IMR-90 (cell line): ENCODE data around the gene PHEX. TPM values are rescaled to one million over a fixed set of nuclear protein-coding genes. Genes with fewer than 3 reads are reported as not detected.

Experiments used
- ATAC-seq: fragments of 200-7000 bp; cut with Tn5 transposase; 2 replicates; pipeline ENCODE4 v1.9.1; 2020; ENCODE audit warnings: low read depth, mild to moderate bottlenecking, moderate library complexity
- BruUV-seq: library from RNA; stranded (reverse); fragments of 400-500 nt; replicated peaks from 2 replicates; lab custom pipeline; 2021; lab: Mats Ljungman, UMichigan
- CTCF ChIA-PET: fragments of 300-600 bp; formaldehyde crosslinking; extraction: SDS; loops from one replicate; lab custom pipeline; 2021; ENCODE audit warnings: antibody characterized with exemption; lab: Yijun Ruan, JAX
- POLR2A ChIA-PET: fragments of 300-600 bp; sonication (Branson Sonifier 250); formaldehyde crosslinking; loops from one replicate; lab custom pipeline; 2022; ENCODE audit warnings: antibody characterized with exemption; ENCODE audit not compliant: unreplicated experiment; lab: Charles Lee
- DNase-seq: peaks from one replicate; pipeline ENCODE4 v3.0.0; 2013
- H2AFZ ChIP-seq: replicated peaks from 2 replicates; pipeline ENCODE3; 2013; ENCODE audit warnings: low read length, mild to moderate bottlenecking; ENCODE audit not compliant: poor library complexity
- H2AK5ac ChIP-seq: 2 replicates; pipeline ENCODE4 v1.6.1; 2013; ENCODE audit warnings: low read depth, low read length, inconsistent platforms
- H2AK9ac ChIP-seq: replicated peaks from 2 replicates; pipeline ENCODE3; 2013; ENCODE audit warnings: mild to moderate bottlenecking, low read depth, low read length, moderate library complexity; ENCODE audit not compliant: poor library complexity
- H2BK120ac ChIP-seq: 2 replicates; pipeline ENCODE4 v1.6.1; 2013; ENCODE audit warnings: low read depth, low read length, inconsistent platforms
- H2BK15ac ChIP-seq: 3 replicates; pipeline ENCODE4 v1.6.1; 2013; ENCODE audit warnings: low read depth, low read length, inconsistent platforms
- H2BK20ac ChIP-seq: 2 replicates; pipeline ENCODE4 v1.6.1; 2013; ENCODE audit warnings: low read depth, mild to moderate bottlenecking, inconsistent platforms, low read length, moderate library complexity
- H2BK5ac ChIP-seq: 2 replicates; pipeline ENCODE4 v1.6.1; 2013; ENCODE audit warnings: mild to moderate bottlenecking, low read depth, low read length, inconsistent platforms; ENCODE audit not compliant: poor library complexity, severe bottlenecking
- H3K14ac ChIP-seq: replicated peaks from 2 replicates; pipeline ENCODE4 v1.6.1; 2013; ENCODE audit warnings: low read depth, low read length, inconsistent platforms
- H3K18ac ChIP-seq: 2 replicates; pipeline ENCODE4 v1.6.1; 2013; ENCODE audit warnings: low read depth, low read length, control low read depth
- H3K23ac ChIP-seq: 2 replicates; pipeline ENCODE4 v1.6.1; 2013; ENCODE audit warnings: low read depth, low read length, inconsistent platforms
- H3K27ac ChIP-seq: 2 replicates; pipeline ENCODE4 v1.5.1; 2013; ENCODE audit warnings: mild to moderate bottlenecking, control low read depth, low read length; ENCODE audit not compliant: insufficient read depth
- H3K27me3 ChIP-seq: 2 replicates; pipeline ENCODE4 v1.6.1; 2013; ENCODE audit warnings: low read length; ENCODE audit not compliant: control insufficient read depth, insufficient read depth
- H3K36me3 ChIP-seq: 2 replicates; pipeline ENCODE4 v1.6.1; 2013; ENCODE audit warnings: low read length, mixed read lengths; ENCODE audit not compliant: control insufficient read depth, insufficient read depth
- H3K4ac ChIP-seq: 2 replicates; pipeline ENCODE4 v1.6.1; 2013; ENCODE audit warnings: low read depth, low read length, inconsistent platforms
- H3K4me1 ChIP-seq: 2 replicates; pipeline ENCODE4 v1.6.1; 2013; ENCODE audit warnings: low read length, mixed read lengths; ENCODE audit not compliant: control insufficient read depth, insufficient read depth
- H3K4me2 ChIP-seq: 2 replicates; pipeline ENCODE4 v1.6.1; 2013; ENCODE audit warnings: low read depth, mild to moderate bottlenecking, control low read depth, low read length, moderate library complexity
- H3K4me3 ChIP-seq: 2 replicates; pipeline ENCODE4 v1.5.1; 2013; ENCODE audit warnings: low read depth, mild to moderate bottlenecking, control low read depth, low read length, moderate library complexity; ENCODE audit not compliant: insufficient read depth
- H3K56ac ChIP-seq: 2 replicates; pipeline ENCODE4 v1.6.1; 2013; ENCODE audit warnings: low read length, inconsistent platforms; ENCODE audit not compliant: insufficient read depth; ENCODE audit errors: extremely low read depth
- H3K79me1 ChIP-seq, 2 experiments: 2 replicates each; pipeline ENCODE4 v1.6.1; 2013; ENCODE audit warnings: low read length in 2 of 2, inconsistent platforms in 1 of 2, low read depth in 1 of 2
- H3K9ac ChIP-seq: 2 replicates; pipeline ENCODE4 v1.6.1; 2013; ENCODE audit warnings: low read depth, low read length, control low read depth
- H3K9me1 ChIP-seq: 2 replicates; pipeline ENCODE4 v1.6.1; 2013; ENCODE audit warnings: low read length, inconsistent platforms; ENCODE audit not compliant: insufficient read depth
- H3K9me3 ChIP-seq: 2 replicates; pipeline ENCODE4 v1.6.1; 2013; ENCODE audit warnings: low read length; ENCODE audit not compliant: control insufficient read depth, insufficient read depth
- H4K20me1 ChIP-seq: 2 replicates; pipeline ENCODE4 v1.6.1; 2013; ENCODE audit warnings: low read length, inconsistent platforms; ENCODE audit not compliant: insufficient read depth
- H4K5ac ChIP-seq: 2 replicates; pipeline ENCODE4 v1.6.1; 2013; ENCODE audit warnings: mild to moderate bottlenecking, low read depth, low read length, control low read depth
- H4K8ac ChIP-seq, 2 experiments: 2 replicates each; pipeline ENCODE4 v1.6.1; 2013; ENCODE audit warnings: low read depth in 2 of 2, low read length in 2 of 2, control low read depth in 1 of 2, inconsistent platforms in 1 of 2
- H4K91ac ChIP-seq: 2 replicates; pipeline ENCODE4 v1.6.1; 2013; ENCODE audit warnings: low read depth, low read length, inconsistent platforms; ENCODE audit not compliant: insufficient read depth
- BHLHE40 ChIP-seq: fragments of 150-350 bp; IDR thresholded peaks from 2 replicates; pipeline ENCODE4 v1.6.1; 2016; ENCODE audit warnings: mild to moderate bottlenecking, low read depth, low read length
- CEBPB ChIP-seq: IDR thresholded peaks from 2 replicates; pipeline ENCODE4 v1.6.1; 2012; ENCODE audit warnings: low read depth, low read length, improper control_type of control experiment
- CHD1 ChIP-seq: IDR thresholded peaks from 2 replicates; pipeline ENCODE4 v1.6.1; 2012; ENCODE audit warnings: low read depth, low read length, improper control_type of control experiment
- FOS ChIP-seq: fragments of 150-350 bp; IDR thresholded peaks from 2 replicates; pipeline ENCODE4 v1.6.1; 2016; ENCODE audit warnings: low read depth, low read length
- MAFK ChIP-seq: IDR thresholded peaks from 2 replicates; pipeline ENCODE4 v1.6.1; 2012; ENCODE audit warnings: low read depth, low read length, improper control_type of control experiment
- MAZ ChIP-seq: IDR thresholded peaks from 2 replicates; pipeline ENCODE4 v1.6.1; 2012; ENCODE audit warnings: low read depth, mild to moderate bottlenecking, low read length, improper control_type of control experiment, moderate library complexity, borderline replicate concordance
- MXI1 ChIP-seq: IDR thresholded peaks from 2 replicates; pipeline ENCODE4 v1.6.1; 2012; ENCODE audit warnings: low read depth, mild to moderate bottlenecking, low read length, moderate library complexity, borderline replicate concordance
- NFE2L2 ChIP-seq: fragments of 150-350 bp; IDR thresholded peaks from 2 replicates; pipeline ENCODE4 v1.6.1; 2016; ENCODE audit warnings: low read depth, mild to moderate bottlenecking, low read length
- POLR2A ChIP-seq: IDR thresholded peaks from 2 replicates; pipeline ENCODE4 v1.6.1; 2012; ENCODE audit warnings: mild to moderate bottlenecking, low read depth, low read length
- RAD21 ChIP-seq: IDR thresholded peaks from 2 replicates; pipeline ENCODE4 v1.6.1; 2012; ENCODE audit warnings: low read length, improper control_type of control experiment
- RCOR1 ChIP-seq: IDR thresholded peaks from 2 replicates; pipeline ENCODE4 v1.6.1; 2012; ENCODE audit warnings: mild to moderate bottlenecking, low read length, improper control_type of control experiment; ENCODE audit not compliant: insufficient replicate concordance
- RFX5 ChIP-seq: IDR thresholded peaks from 2 replicates; pipeline ENCODE4 v1.8.0; 2012; ENCODE audit warnings: low read depth, mild to moderate bottlenecking, low read length, moderate library complexity
- SMC3 ChIP-seq: fragments of 150-350 bp; IDR thresholded peaks from 2 replicates; pipeline ENCODE4 v1.6.1; 2016; ENCODE audit warnings: low read depth, mild to moderate bottlenecking, antibody characterized with exemption, low read length, moderate library complexity
- WGBS, 2 experiments: methylation state at CpG; one replicate each; pipeline versions ENCODE4 v1.1.5 to v1.1.7; 2013; ENCODE audit warnings: missing lambda C conversion rate in 2 of 2; ENCODE audit not compliant: insufficient read length in 1 of 2; ENCODE audit errors: extremely low coverage in 2 of 2; 5-methylcytosine and 5-hydroxymethylcytosine counted together
- dilution Hi-C: fragments of 300-500 bp; cut with HindIII; formaldehyde crosslinking; loops from one replicate; pipeline ENCODE4 v1.14.3; 2018; ENCODE audit warnings: low sequenced_read_pairs; ENCODE audit not compliant: unreplicated experiment
- in situ Hi-C: fragments of 300-500 bp; cut with MboI; formaldehyde crosslinking; loops from 3 replicates; pipeline ENCODE4 v1.14.3; 2019; ENCODE audit warnings: low sequenced_read_pairs, inconsistent platforms, mixed read lengths
- intact Hi-C: fragments of 100-400 bp; cut with micrococcal nuclease; formaldehyde crosslinking; loops from 2 replicates; pipeline ENCODE4 v1.10.0; 2022
- polyA plus RNA-seq, 3 experiments: library from polyadenylated mRNA; depleted of rRNA; stranded (reverse); fragments of >200 nt; gene quantifications; 2 replicates each; pipeline ENCODE4 v1.2.3, GENCODE V29; 2012; ENCODE audit warnings: low replicate concordance in 1 of 3
- total RNA-seq: library from RNA; depleted of rRNA; stranded (reverse); fragments of >200 nt; gene quantifications from 2 replicates; pipeline ENCODE4 v1.2.3, GENCODE V29; 2012
- TF ChIP-seq, protein P1 (sequence below): fragments of 150-350 bp; IDR thresholded peaks from 2 replicates; pipeline ENCODE4 v1.6.1; 2016; ENCODE audit warnings: low read depth, mild to moderate bottlenecking, low read length, moderate library complexity, borderline replicate concordance
- TF ChIP-seq, protein P2 (sequence below): conservative IDR thresholded peaks from 2 replicates; pipeline ENCODE4 v1.5.1; 2012; ENCODE audit warnings: mild to moderate bottlenecking, low read depth, low read length, improper control_type of control experiment
- TF ChIP-seq, protein P3 (sequence below): fragments of 150-350 bp; IDR thresholded peaks from 2 replicates; pipeline ENCODE4 v1.6.1; 2017; ENCODE audit warnings: mild to moderate bottlenecking, antibody characterized with exemption, low read length, low read depth

PHEX gene
- total and polyA plus RNA-seq, 2 of the 4 experiments (the other 2 are of a cell fraction), result 0.10 to 0.18 TPM

DNA sequence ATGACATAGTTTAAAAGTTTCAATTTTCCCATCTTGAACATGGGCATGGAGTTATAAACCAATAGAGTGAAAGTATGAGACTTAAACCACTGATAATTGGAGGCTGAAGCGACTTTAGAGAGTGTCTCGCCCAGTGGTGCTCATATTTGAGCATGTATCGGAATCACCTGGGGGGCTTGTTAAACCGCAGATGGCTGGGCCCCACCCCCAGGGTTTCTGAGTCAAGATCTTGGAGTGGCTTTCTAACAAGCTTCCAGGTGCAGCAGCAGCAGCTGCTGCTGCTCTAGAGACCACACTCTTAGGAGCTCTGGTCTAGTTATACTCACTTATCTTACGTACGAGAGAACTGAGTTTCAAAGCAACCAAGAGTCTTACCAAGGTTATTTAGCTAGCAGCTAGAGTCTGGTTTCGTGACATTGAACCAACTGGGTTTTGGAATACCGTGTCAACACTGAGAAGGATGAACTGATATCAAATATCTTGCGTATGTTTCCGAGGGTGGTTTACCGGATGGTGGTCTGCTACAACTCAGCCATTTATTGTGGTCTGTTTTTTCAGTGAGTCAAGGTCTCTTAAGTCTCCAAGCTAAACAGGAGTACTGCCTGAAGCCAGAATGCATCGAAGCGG lies 5.9 kb downstream of the PHEX start:
- Histone ChIP-seq H4K20me1 (no peaks in the 10 kb centered on the region), H2AK9ac (no peak overlapping the region), H3K9me1 (no peaks in the 10 kb centered on the region), H3K56ac (no peak overlapping the region), H2BK15ac (no peak overlapping the region), H3K9ac (no peak overlapping the region), H3K14ac (no peak overlapping the region), H2BK120ac (no peak overlapping the region), H3K23ac (no peak overlapping the region), H3K4ac (no peak overlapping the region), H2AK5ac (no peak overlapping the region), H3K79me1 (no peaks in the 10 kb centered on the region), H3K27me3 (no peaks in the 10 kb centered on the region), H2AFZ (no peak overlapping the region), H3K36me3 (no peaks in the 10 kb centered on the region), H3K9me3 (no peaks in the 10 kb centered on the region), H4K91ac (no peak overlapping the region), H3K4me1 (no peaks in the 10 kb centered on the region), H3K4me3 (no peak overlapping the region), H2BK5ac (no peak overlapping the region), H3K27ac (no peak overlapping the region), H2BK20ac (no peak overlapping the region), H4K8ac (no peak overlapping the region), H3K18ac (no peak overlapping the region), H3K4me2 (no peak overlapping the region), H4K5ac (no peak overlapping the region)
- dilution Hi-C loops (no loop called here), intact Hi-C loops (no loop called here), in situ Hi-C loops (no loop called here)
- POLR2A ChIA-PET, result no interaction called here
- BruUV-seq, result no TSS peak
- no peak for ATAC-seq
- 92% methylated on average over 6 of the region's 13 CpGs; no CpG with 5 or more reads in 1 of the 2 experiments for WGBS, 2 experiments
- CTCF ChIA-PET, result interaction anchor here (0.6 kb wide), 1 partner anchor 464 kb away, joined by 4 read pairs; no protein-coding TSS in a partner anchor
- DNase-seq, result no peak
- TF ChIP-seq, protein P1, sequence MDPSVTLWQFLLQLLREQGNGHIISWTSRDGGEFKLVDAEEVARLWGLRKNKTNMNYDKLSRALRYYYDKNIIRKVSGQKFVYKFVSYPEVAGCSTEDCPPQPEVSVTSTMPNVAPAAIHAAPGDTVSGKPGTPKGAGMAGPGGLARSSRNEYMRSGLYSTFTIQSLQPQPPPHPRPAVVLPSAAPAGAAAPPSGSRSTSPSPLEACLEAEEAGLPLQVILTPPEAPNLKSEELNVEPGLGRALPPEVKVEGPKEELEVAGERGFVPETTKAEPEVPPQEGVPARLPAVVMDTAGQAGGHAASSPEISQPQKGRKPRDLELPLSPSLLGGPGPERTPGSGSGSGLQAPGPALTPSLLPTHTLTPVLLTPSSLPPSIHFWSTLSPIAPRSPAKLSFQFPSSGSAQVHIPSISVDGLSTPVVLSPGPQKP, result no peak
- TF ChIP-seq, protein P2, sequence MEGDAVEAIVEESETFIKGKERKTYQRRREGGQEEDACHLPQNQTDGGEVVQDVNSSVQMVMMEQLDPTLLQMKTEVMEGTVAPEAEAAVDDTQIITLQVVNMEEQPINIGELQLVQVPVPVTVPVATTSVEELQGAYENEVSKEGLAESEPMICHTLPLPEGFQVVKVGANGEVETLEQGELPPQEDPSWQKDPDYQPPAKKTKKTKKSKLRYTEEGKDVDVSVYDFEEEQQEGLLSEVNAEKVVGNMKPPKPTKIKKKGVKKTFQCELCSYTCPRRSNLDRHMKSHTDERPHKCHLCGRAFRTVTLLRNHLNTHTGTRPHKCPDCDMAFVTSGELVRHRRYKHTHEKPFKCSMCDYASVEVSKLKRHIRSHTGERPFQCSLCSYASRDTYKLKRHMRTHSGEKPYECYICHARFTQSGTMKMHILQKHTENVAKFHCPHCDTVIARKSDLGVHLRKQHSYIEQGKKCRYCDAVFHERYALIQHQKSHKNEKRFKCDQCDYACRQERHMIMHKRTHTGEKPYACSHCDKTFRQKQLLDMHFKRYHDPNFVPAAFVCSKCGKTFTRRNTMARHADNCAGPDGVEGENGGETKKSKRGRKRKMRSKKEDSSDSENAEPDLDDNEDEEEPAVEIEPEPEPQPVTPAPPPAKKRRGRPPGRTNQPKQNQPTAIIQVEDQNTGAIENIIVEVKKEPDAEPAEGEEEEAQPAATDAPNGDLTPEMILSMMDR, result no peak
- no peak for TF ChIP-seq FOS
- TF ChIP-seq CEBPB, result no peak
- no peak for TF ChIP-seq RCOR1
- no peak for TF ChIP-seq MAZ
- TF ChIP-seq NFE2L2, result no peak
- TF ChIP-seq CHD1, result no peak
- TF ChIP-seq POLR2A, result no peak
- no peak for TF ChIP-seq BHLHE40
- TF ChIP-seq SMC3, result no peak
- no peak for TF ChIP-seq RFX5
- TF ChIP-seq MXI1, result no peak
- TF ChIP-seq MAFK, result no peak
- TF ChIP-seq, protein P3, sequence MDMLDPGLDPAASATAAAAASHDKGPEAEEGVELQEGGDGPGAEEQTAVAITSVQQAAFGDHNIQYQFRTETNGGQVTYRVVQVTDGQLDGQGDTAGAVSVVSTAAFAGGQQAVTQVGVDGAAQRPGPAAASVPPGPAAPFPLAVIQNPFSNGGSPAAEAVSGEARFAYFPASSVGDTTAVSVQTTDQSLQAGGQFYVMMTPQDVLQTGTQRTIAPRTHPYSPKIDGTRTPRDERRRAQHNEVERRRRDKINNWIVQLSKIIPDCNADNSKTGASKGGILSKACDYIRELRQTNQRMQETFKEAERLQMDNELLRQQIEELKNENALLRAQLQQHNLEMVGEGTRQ, result no peak
- TF ChIP-seq RAD21, result no peak
